HL-60 (cell line): ENCODE results near the gene TADA2A.

Experiments used
- DNase-seq, 2 experiments: peaks; one replicate each; pipeline ENCODE4 v3.0.0-alpha.2; 2010 to 2020; ENCODE audit warnings: low read depth in 1 of 2, low spot score in 1 of 2
- H3K27ac ChIP-seq: fragments of 250-450 bp; sonication (Bioruptor Pico); replicated peaks from 2 replicates; pipeline ENCODE4 v1.5.1; 2020; ENCODE audit warnings: mild to moderate bottlenecking, moderate library complexity
- H3K27me3 ChIP-seq: fragments of 250-450 bp; sonication (Bioruptor Pico); 2 replicates; pipeline ENCODE4 v1.5.1; 2021; ENCODE audit warnings: mild to moderate bottlenecking, moderate library complexity; ENCODE audit not compliant: insufficient read depth, poor library complexity, severe bottlenecking
- H3K4me3 ChIP-seq: replicated peaks from 2 replicates; pipeline ENCODE4 v1.5.1; 2011; ENCODE audit warnings: mild to moderate bottlenecking, control low read depth, low read length; ENCODE audit not compliant: insufficient read depth
- CTCF ChIP-seq: IDR thresholded peaks from one replicate; pipeline ENCODE4 v1.5.1; 2011; ENCODE audit warnings: low read length, control low read depth, inconsistent platforms; ENCODE audit not compliant: insufficient read depth
- GABPA ChIP-seq: IDR thresholded peaks from 2 replicates; pipeline ENCODE4 v1.6.1; 2012; ENCODE audit warnings: low read depth
- POLR2AphosphoS5 ChIP-seq: IDR thresholded peaks from 2 replicates; pipeline ENCODE4 v1.6.1; 2012; ENCODE audit warnings: low read depth
- SPI1 ChIP-seq: IDR thresholded peaks from 2 replicates; pipeline ENCODE4 v1.6.1; 2012; ENCODE audit warnings: low read depth, mild to moderate bottlenecking, borderline replicate concordance
- TF ChIP-seq, protein P1 (sequence below): IDR thresholded peaks from 2 replicates; pipeline ENCODE4 v1.6.1; 2012; ENCODE audit warnings: low read depth; ENCODE audit not compliant: insufficient replicate concordance

Gene TADA2A

GRCh38 chr17:37492167-37492566 is 85.5 kb downstream of the TADA2A start:
- peak overlapping the region; percentile 7; the same call in 1 of the 2 replicates for H3K4me3 ChIP-seq
- no peak for DNase-seq
- H3K27ac ChIP-seq = peak overlapping the region; percentile 62

GRCh38 chr17:37493249-37494027 is 86.8 kb downstream of the TADA2A start:
- no peak for DNase-seq
- no peak overlapping the region for H3K4me3 ChIP-seq
- no peaks in the 10 kb centered on the region for H3K27me3 ChIP-seq
- no peak overlapping the region for H3K27ac ChIP-seq
- TF ChIP-seq, protein P1, sequence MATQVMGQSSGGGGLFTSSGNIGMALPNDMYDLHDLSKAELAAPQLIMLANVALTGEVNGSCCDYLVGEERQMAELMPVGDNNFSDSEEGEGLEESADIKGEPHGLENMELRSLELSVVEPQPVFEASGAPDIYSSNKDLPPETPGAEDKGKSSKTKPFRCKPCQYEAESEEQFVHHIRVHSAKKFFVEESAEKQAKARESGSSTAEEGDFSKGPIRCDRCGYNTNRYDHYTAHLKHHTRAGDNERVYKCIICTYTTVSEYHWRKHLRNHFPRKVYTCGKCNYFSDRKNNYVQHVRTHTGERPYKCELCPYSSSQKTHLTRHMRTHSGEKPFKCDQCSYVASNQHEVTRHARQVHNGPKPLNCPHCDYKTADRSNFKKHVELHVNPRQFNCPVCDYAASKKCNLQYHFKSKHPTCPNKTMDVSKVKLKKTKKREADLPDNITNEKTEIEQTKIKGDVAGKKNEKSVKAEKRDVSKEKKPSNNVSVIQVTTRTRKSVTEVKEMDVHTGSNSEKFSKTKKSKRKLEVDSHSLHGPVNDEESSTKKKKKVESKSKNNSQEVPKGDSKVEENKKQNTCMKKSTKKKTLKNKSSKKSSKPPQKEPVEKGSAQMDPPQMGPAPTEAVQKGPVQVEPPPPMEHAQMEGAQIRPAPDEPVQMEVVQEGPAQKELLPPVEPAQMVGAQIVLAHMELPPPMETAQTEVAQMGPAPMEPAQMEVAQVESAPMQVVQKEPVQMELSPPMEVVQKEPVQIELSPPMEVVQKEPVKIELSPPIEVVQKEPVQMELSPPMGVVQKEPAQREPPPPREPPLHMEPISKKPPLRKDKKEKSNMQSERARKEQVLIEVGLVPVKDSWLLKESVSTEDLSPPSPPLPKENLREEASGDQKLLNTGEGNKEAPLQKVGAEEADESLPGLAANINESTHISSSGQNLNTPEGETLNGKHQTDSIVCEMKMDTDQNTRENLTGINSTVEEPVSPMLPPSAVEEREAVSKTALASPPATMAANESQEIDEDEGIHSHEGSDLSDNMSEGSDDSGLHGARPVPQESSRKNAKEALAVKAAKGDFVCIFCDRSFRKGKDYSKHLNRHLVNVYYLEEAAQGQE = no peak
- TF ChIP-seq GABPA (no peak), CTCF (no peak)

More at GRCh38 chr17:37492167-37492566, 85.5 kb downstream of the TADA2A start:
- H3K27me3 ChIP-seq = no peaks in the 10 kb centered on the region
- TF ChIP-seq POLR2AphosphoS5 (no peak), GABPA (no peak), CTCF (no peak), SPI1 (no peak)
- TF ChIP-seq, protein P1 = no peak

DNA sequence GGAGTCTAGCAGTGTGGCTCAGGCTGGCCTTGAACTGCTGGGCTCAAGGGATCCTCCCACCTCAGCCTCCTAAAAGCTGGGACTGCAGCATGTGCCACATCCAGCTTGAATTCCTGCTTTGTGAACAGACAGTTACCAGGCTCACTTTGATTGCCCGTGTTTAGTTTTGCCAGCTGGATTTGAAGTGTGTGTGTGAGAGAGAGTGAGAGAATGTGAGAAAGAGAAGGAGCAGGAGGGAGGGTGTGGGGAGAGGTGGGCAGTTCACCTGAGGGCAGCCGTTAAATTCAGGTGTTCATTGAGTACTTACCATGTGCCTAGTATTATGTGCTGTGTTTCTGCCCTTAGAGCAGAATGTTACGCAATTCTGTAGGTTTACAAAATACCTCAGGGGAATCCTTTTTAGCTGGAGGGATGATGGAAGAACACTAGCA is 87.7 kb downstream of the TADA2A start:
- no peak for DNase-seq
- no peak for TF ChIP-seq CTCF
- TF ChIP-seq, protein P1 = no peak
- TF ChIP-seq POLR2AphosphoS5 = no peak
- TF ChIP-seq GABPA = no peak
- no peak for TF ChIP-seq SPI1
- Histone ChIP-seq H3K27ac (no peak overlapping the region), H3K27me3 (no peaks in the 10 kb centered on the region), H3K4me3 (no peak overlapping the region)
